H1 (cell line): ENCODE results near the gene DNAJB1. TPM values are rescaled to one million over a fixed set of nuclear protein-coding genes. Genes with fewer than 3 reads are reported as not detected.

Source experiments
- CTCF ChIA-PET: fragments of 300-600 bp; sonication (Branson Sonifier 250); formaldehyde crosslinking; loops from one replicate; lab custom pipeline; 2021; ENCODE audit not compliant: partially characterized antibody; lab: Charles Lee
- POLR2A ChIA-PET: fragments of 300-600 bp; sonication (Branson Sonifier 250); formaldehyde crosslinking; loops from one replicate; lab custom pipeline; 2021; ENCODE audit warnings: inconsistent platforms; ENCODE audit not compliant: partially characterized antibody; lab: Charles Lee
- DNase-seq, 2 experiments: peaks; one replicate each; pipeline versions ENCODE4 v3.0.0 to v3.0.0-alpha.2; 2010 to 2022; ENCODE audit warnings: low spot score in 2 of 2, low read depth in 1 of 2, mixed read lengths in 1 of 2
- FAIRE-seq: peaks from 2 replicates; lab custom pipeline; 2011; peaks lifted over from hg19 to GRCh38; lab: Jason Lieb, UNC
- H2AFZ ChIP-seq: 2 replicates; pipeline ENCODE4 v1.8.1; 2012; ENCODE audit warnings: low read length, inconsistent platforms
- H2AK5ac ChIP-seq: 2 replicates; pipeline ENCODE4 v1.6.1; 2013; ENCODE audit warnings: low read depth, low read length
- H2BK120ac ChIP-seq: replicated peaks from 2 replicates; pipeline ENCODE3; 2013; ENCODE audit warnings: low read depth, low read length, inconsistent platforms
- H2BK12ac ChIP-seq: 2 replicates; pipeline ENCODE4 v1.6.1; 2013; ENCODE audit warnings: low read depth, low read length
- H2BK15ac ChIP-seq: 2 replicates; pipeline ENCODE4 v1.6.1; 2013; ENCODE audit warnings: low read length
- H2BK20ac ChIP-seq: 2 replicates; pipeline ENCODE4 v1.6.1; 2013; ENCODE audit warnings: low read length
- H2BK5ac ChIP-seq: 2 replicates; pipeline ENCODE4 v1.6.1; 2013; ENCODE audit warnings: low read depth, low read length
- H3K14ac ChIP-seq: 2 replicates; pipeline ENCODE4 v1.6.1; 2013; ENCODE audit warnings: inconsistent platforms; ENCODE audit not compliant: insufficient read length
- H3K18ac ChIP-seq: 2 replicates; pipeline ENCODE4 v1.6.1; 2013; ENCODE audit warnings: low read length; ENCODE audit errors: extremely low read depth
- H3K23ac ChIP-seq: 2 replicates; pipeline ENCODE4 v1.6.1; 2013; ENCODE audit warnings: inconsistent platforms; ENCODE audit not compliant: insufficient read length
- H3K23me2 ChIP-seq: 2 replicates; pipeline ENCODE4 v1.6.1; 2013; ENCODE audit warnings: low read depth, low read length
- H3K27ac ChIP-seq: 2 replicates; pipeline ENCODE4 v1.6.1; 2011; ENCODE audit warnings: low read depth, low read length, inconsistent platforms
- H3K27me3 ChIP-seq, 4 experiments: replicated peaks in 1 of 4; 1 replicate in 1 of 4; 2 replicates in 3 of 4; pipeline versions ENCODE4 v1.6.1 to v1.8.1; 2011 to 2013; ENCODE audit warnings: low read length in 3 of 4, mild to moderate bottlenecking in 3 of 4, inconsistent platforms in 2 of 4, mixed read lengths in 2 of 4, moderate library complexity in 1 of 4; ENCODE audit not compliant: control insufficient read depth in 3 of 4, insufficient read depth in 3 of 4; ENCODE audit errors: extremely low read depth in 1 of 4
- H3K36me3 ChIP-seq, 4 experiments: 2 replicates each; pipeline versions ENCODE4 v1.6.1 to v1.8.1; 2011 to 2013; ENCODE audit warnings: mild to moderate bottlenecking in 4 of 4, low read length in 3 of 4, moderate library complexity in 2 of 4, control low read depth in 1 of 4, inconsistent platforms in 1 of 4; ENCODE audit not compliant: insufficient read depth in 4 of 4, control insufficient read depth in 2 of 4
- H3K4ac ChIP-seq: replicated peaks from 2 replicates; pipeline ENCODE3; 2013; ENCODE audit warnings: low read length, low read depth, mixed read lengths, inconsistent platforms; ENCODE audit not compliant: insufficient read length
- H3K4me1 ChIP-seq, 4 experiments: replicated peaks in 1 of 4; 1 replicate in 1 of 4; 2 replicates in 3 of 4; pipeline versions ENCODE4 v1.6.1 to v1.8.1; 2011 to 2013; ENCODE audit warnings: low read length in 3 of 4, inconsistent platforms in 2 of 4, mixed read lengths in 1 of 4; ENCODE audit not compliant: insufficient read depth in 4 of 4, control insufficient read depth in 3 of 4
- H3K4me2 ChIP-seq, 2 experiments: 2 replicates each; pipeline versions ENCODE4 v1.6.1 to v1.8.1; 2011 to 2013; ENCODE audit warnings: low read depth in 2 of 2, low read length in 2 of 2, control low read depth in 1 of 2, inconsistent platforms in 1 of 2, mild to moderate bottlenecking in 1 of 2; ENCODE audit not compliant: insufficient read depth in 1 of 2
- H3K4me3 ChIP-seq, 4 experiments: fragments of 200-600, 300-600 bp in 1 of 4; sonication (generic), shearing (Covaris generic), sonication (Bioruptor Twin) in 1 of 4; 2 replicates each; pipeline versions ENCODE4 v1.5.1 to v1.8.1; 2011 to 2016; ENCODE audit warnings: low read length in 4 of 4, low read depth in 3 of 4, control low read depth in 2 of 4, inconsistent platforms in 2 of 4, mild to moderate bottlenecking in 2 of 4, mixed read lengths in 1 of 4, moderate library complexity in 1 of 4; ENCODE audit not compliant: insufficient read depth in 2 of 4; ENCODE audit errors: extremely low read depth in 1 of 4
- H3K56ac ChIP-seq: replicated peaks from 2 replicates; pipeline ENCODE3; 2013; ENCODE audit warnings: low read depth, mild to moderate bottlenecking, mixed read lengths, low read length, inconsistent platforms; ENCODE audit not compliant: insufficient read length
- H3K79me1 ChIP-seq: 2 replicates; pipeline ENCODE4 v1.6.1; 2013; ENCODE audit warnings: low read depth, low read length, control low read depth
- H3K79me2 ChIP-seq, 2 experiments: 2 replicates each; pipeline versions ENCODE4 v1.6.1 to v1.8.1; 2012 to 2013; ENCODE audit warnings: low read length in 2 of 2, mild to moderate bottlenecking in 2 of 2, inconsistent platforms in 1 of 2; ENCODE audit not compliant: insufficient read depth in 2 of 2, control insufficient read depth in 1 of 2
- H3K9ac ChIP-seq, 4 experiments: replicated peaks in 1 of 4; 1 replicate in 1 of 4; 2 replicates in 3 of 4; pipeline versions ENCODE4 v1.6.1 to v1.8.1; 2011 to 2013; ENCODE audit warnings: low read depth in 3 of 4, low read length in 3 of 4, control low read depth in 2 of 4, mild to moderate bottlenecking in 2 of 4, moderate library complexity in 2 of 4, inconsistent platforms in 1 of 4; ENCODE audit errors: extremely low read depth in 1 of 4
- H3K9me3 ChIP-seq, 2 experiments: 2 replicates each; pipeline versions ENCODE4 v1.6.1 to v1.8.1; 2012 to 2013; ENCODE audit warnings: mild to moderate bottlenecking in 2 of 2, moderate library complexity in 2 of 2, control low read depth in 1 of 2, inconsistent platforms in 1 of 2, low read depth in 1 of 2, low read length in 1 of 2, mixed read lengths in 1 of 2; ENCODE audit not compliant: insufficient read depth in 2 of 2
- H4K20me1 ChIP-seq, 2 experiments: replicated peaks in 1 of 2; 2 replicates each; pipeline versions ENCODE3 to v1.8.1; 2011 to 2013; ENCODE audit warnings: inconsistent platforms in 2 of 2, low read length in 2 of 2, mild to moderate bottlenecking in 1 of 2; ENCODE audit not compliant: insufficient read depth in 2 of 2, control insufficient read depth in 1 of 2
- H4K5ac ChIP-seq: 2 replicates; pipeline ENCODE4 v1.6.1; 2013; ENCODE audit warnings: low read length, low read depth, mixed read lengths, inconsistent platforms; ENCODE audit not compliant: insufficient read length
- H4K8ac ChIP-seq: 2 replicates; pipeline ENCODE4 v1.8.0; 2013; ENCODE audit warnings: mild to moderate bottlenecking, moderate library complexity, low read length, inconsistent platforms; ENCODE audit not compliant: insufficient read depth; ENCODE audit errors: extremely low read depth
- H4K91ac ChIP-seq: replicated peaks from 2 replicates; pipeline ENCODE3; 2013; ENCODE audit warnings: low read length, mixed read lengths, inconsistent platforms; ENCODE audit not compliant: insufficient read length
- BCL11A ChIP-seq, 2 experiments: IDR thresholded peaks; one replicate each; pipeline ENCODE4 v1.6.1; 2011; ENCODE audit warnings: low read depth in 2 of 2, low read length in 2 of 2, mild to moderate bottlenecking in 2 of 2
- CEBPB ChIP-seq: IDR thresholded peaks from 2 replicates; pipeline ENCODE4 v1.6.1; 2012; ENCODE audit warnings: low read depth, low read length
- CREB1 ChIP-seq: IDR thresholded peaks from 2 replicates; pipeline ENCODE4 v1.6.1; 2012; ENCODE audit warnings: inconsistent platforms
- GTF2F1 ChIP-seq: IDR thresholded peaks from 2 replicates; pipeline ENCODE4 v1.6.1; 2012; ENCODE audit warnings: low read depth, low read length, improper control_type of control experiment, borderline replicate concordance
- MAX ChIP-seq: IDR thresholded peaks from 2 replicates; pipeline ENCODE4 v1.6.1; 2012; ENCODE audit warnings: inconsistent platforms
- NANOG ChIP-seq: IDR thresholded peaks from 2 replicates; pipeline ENCODE4 v1.6.1; 2011; ENCODE audit warnings: low read length, low read depth, mild to moderate bottlenecking, inconsistent platforms; ENCODE audit not compliant: insufficient read depth, poor library complexity, severe bottlenecking
- PHF8 ChIP-seq: fragments of 200-600 bp; sonication (generic); conservative IDR thresholded peaks from 2 replicates; pipeline ENCODE4 v1.7.1; 2012; ENCODE audit warnings: low read depth, mild to moderate bottlenecking, inconsistent platforms, low read length, moderate library complexity
- RNF2 ChIP-seq: fragments of 200-900, 300-1000 bp; sonication (generic); IDR thresholded peaks from 2 replicates; pipeline ENCODE4 v1.7.1; 2016; ENCODE audit warnings: borderline replicate concordance, low read depth, mild to moderate bottlenecking, antibody characterized with exemption, low read length; ENCODE audit not compliant: poor library complexity, severe bottlenecking; ENCODE audit errors: missing control alignments
- SIX5 ChIP-seq: IDR thresholded peaks from 2 replicates; pipeline ENCODE4 v1.6.1; 2011; ENCODE audit warnings: mild to moderate bottlenecking, low read depth, low read length
- SP2 ChIP-seq: IDR thresholded peaks from 2 replicates; pipeline ENCODE4 v1.6.1; 2012; ENCODE audit warnings: mild to moderate bottlenecking, low read length, inconsistent platforms
- SRF ChIP-seq: IDR thresholded peaks from 2 replicates; pipeline ENCODE4 v1.6.1; 2011; ENCODE audit warnings: mild to moderate bottlenecking, low read depth, low read length, moderate library complexity
- TCF12 ChIP-seq: IDR thresholded peaks from 2 replicates; pipeline ENCODE4 v1.6.1; 2011; ENCODE audit warnings: low read depth, mild to moderate bottlenecking, low read length
- ZNF274 ChIP-seq: IDR thresholded peaks from 2 replicates; pipeline ENCODE4 v1.7.0; 2012; ENCODE audit warnings: low read length, borderline replicate concordance; ENCODE audit errors: extremely low read depth
- WGBS, 2 experiments: shearing (Covaris generic) in 1 of 2; methylation state at CpG; one replicate each; pipeline versions ENCODE4 v1.1.6 to v1.1.7; 2013 to 2015; ENCODE audit warnings: low lambda C conversion rate in 2 of 2, mixed read lengths in 2 of 2, inconsistent platforms in 1 of 2, low coverage in 1 of 2, missing lambda C conversion rate in 1 of 2; ENCODE audit not compliant: insufficient replicate concordance in 2 of 2, insufficient coverage in 1 of 2, insufficient read length in 1 of 2; ENCODE audit errors: extremely low coverage in 1 of 2, missing lambda C conversion rate in 1 of 2; 5-methylcytosine and 5-hydroxymethylcytosine counted together
- polyA plus RNA-seq, 7 experiments: library from polyadenylated mRNA; depleted of rRNA in 3 of 7; stranded (reverse) in 5 of 7; unstranded in 2 of 7; fragments of >200 nt in 5 of 7; fragments of 200-250 nt in 2 of 7; gene quantifications; 1 replicate in 5 of 7; 2 replicates in 1 of 7; 4 replicates in 1 of 7; pipeline versions ENCODE4 v1.2.1 to v1.2.3, GENCODE V29; 2011 to 2013; ENCODE audit warnings: missing spikeins in 2 of 7, mixed read lengths in 2 of 7
- total RNA-seq: library from RNA; stranded (reverse); fragmentation: NEBNext Ultra II Directional; extraction: Animal tissue kit (Norgen Biotek cat#: 25700); gene quantifications from 2 replicates; pipeline ENCODE4 v1.2.1, GENCODE V29; 2021
- TF ChIP-seq, protein P1 (sequence below): IDR thresholded peaks from 2 replicates; pipeline ENCODE4 v1.6.1; 2011; ENCODE audit warnings: low read depth, mild to moderate bottlenecking, low read length; ENCODE audit not compliant: insufficient read depth

The DNAJB1 gene
- total and polyA plus RNA-seq, 2 of the 8 experiments (the other 6 are each of a cell fraction or from before 2014, with no cell fraction given): 62.9 to 64.3 TPM

- Histone ChIP-seq H3K27me3 (no peaks in the 10 kb centered on the region; a peak in 1 of 7 replicates), H3K79me1 (peaks cover 22% of the 10 kb centered on the region), H3K18ac (no peak overlapping the region), H3K4ac (no peak overlapping the region), H3K4me2 (no peak overlapping the region), H3K9me3 (no peaks in the 10 kb centered on the region), H3K23ac (peak overlapping the region; percentile 59), H3K14ac (no peak overlapping the region), H2BK120ac (no peak overlapping the region), H2AFZ (no peak overlapping the region), H3K4me3 (no peak overlapping the region), H2BK20ac (no peak overlapping the region), H3K23me2 (no peaks in the 10 kb centered on the region), H2BK15ac (no peak overlapping the region), H4K8ac (peak overlapping the region; percentile 25; the same call in 1 of the 2 replicates), H4K5ac (no peak overlapping the region), H3K36me3 (no peaks in the 10 kb centered on the region; a peak in 1 of 8 replicates), H3K79me2 (peaks cover 0 to 32% of the 10 kb centered on the region in 2 experiments; a peak in 1 of 4 replicates), H2BK5ac (no peak overlapping the region), H4K20me1 (peaks cover 5 to 18% of the 10 kb centered on the region in 2 experiments), H2BK12ac (no peak overlapping the region), H3K4me1 (peaks cover 0 to 3% (median 1%) of the 10 kb centered on the region in 4 experiments; a peak in 3 of 7 replicates), H3K56ac (no peak overlapping the region), H3K27ac (no peak overlapping the region), H3K9ac (no peak overlapping the region), H2AK5ac (no peak overlapping the region), H4K91ac (no peak overlapping the region)
- CTCF ChIA-PET: interaction anchor here (0.6 to 1.7 kb wide), 4 partner anchors 10 to 501 kb away, joined by 3 to 6 read pairs (median 4); no protein-coding TSS in a partner anchor
- no peak for FAIRE-seq
- DNase-seq: no peak
- WGBS, 2 experiments: 92% methylated on average over 5 of the region's 5 CpGs; no CpG with 5 or more reads in 1 of the 2 experiments
- POLR2A ChIA-PET: no interaction called here
- TF ChIP-seq NANOG (no peak), PHF8 (no peak), CREB1 (no peak), SIX5 (no peak), GTF2F1 (no peak), TCF12 (no peak), SRF (no peak), CEBPB (no peak), ZNF274 (no peak), SP2 (no peak), RNF2 (no peak), BCL11A (IDR thresholded peaks at IDR 0.05; ENCODE audit: low read depth in 2 of 2, low read length in 2 of 2) (no peak), MAX (no peak)
- TF ChIP-seq, protein P1, sequence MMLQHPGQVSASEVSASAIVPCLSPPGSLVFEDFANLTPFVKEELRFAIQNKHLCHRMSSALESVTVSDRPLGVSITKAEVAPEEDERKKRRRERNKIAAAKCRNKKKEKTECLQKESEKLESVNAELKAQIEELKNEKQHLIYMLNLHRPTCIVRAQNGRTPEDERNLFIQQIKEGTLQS: no peak
Measured at GRCh38 chr19:14544047-14544446, 25.9 kb upstream of the DNAJB1 start.
